Smooth muscle cell (in vitro differentiated cells): ENCODE data around the gene TSEN2. TPM values are rescaled to one million over a fixed set of nuclear protein-coding genes. Genes with fewer than 3 reads are reported as not detected.
"Not testable (repeated sequence)": the region's sequence is repeated elsewhere in the genome, so short reads cannot be mapped to it uniquely, and the experiment has no call there.

ENCODE experiments used
- DNase-seq: peaks from one replicate; lab custom pipeline; 2025; ENCODE audit not compliant: unreplicated experiment; lab: John Stamatoyannopoulos, UW
- H2AFZ ChIP-seq: fragments of 200-600 bp; sonication (generic); 2 replicates; pipeline ENCODE4 v1.6.0; 2016; ENCODE audit warnings: antibody characterized with exemption, low read depth, mild to moderate bottlenecking
- H3F3A ChIP-seq: fragments of 200-600 bp; sonication (generic); 2 replicates; pipeline ENCODE4 v1.6.0; 2017; ENCODE audit warnings: antibody characterized with exemption, low read depth
- H3K27ac ChIP-seq: fragments of 200-600 bp; sonication (generic); 2 replicates; pipeline ENCODE4 v1.5.1; 2016; ENCODE audit warnings: low read depth, mild to moderate bottlenecking
- H3K27me3 ChIP-seq: fragments of 200-600 bp; sonication (generic); 2 replicates; pipeline ENCODE4 v1.6.1; 2016; ENCODE audit warnings: low read depth, mild to moderate bottlenecking
- H3K36me3 ChIP-seq: fragments of 200-600 bp; sonication (generic); 2 replicates; pipeline ENCODE4 v1.5.1; 2016; ENCODE audit warnings: low read depth
- H3K4me1 ChIP-seq: fragments of 200-600 bp; sonication (generic); 2 replicates; pipeline ENCODE4 v1.5.1; 2016; ENCODE audit warnings: low read depth
- H3K4me2 ChIP-seq: fragments of 200-600 bp; sonication (generic); 2 replicates; pipeline ENCODE4 v1.6.0; 2016; ENCODE audit warnings: mild to moderate bottlenecking
- H3K4me3 ChIP-seq: fragments of 200-600 bp; sonication (generic); 2 replicates; pipeline ENCODE4 v1.5.1; 2016; ENCODE audit warnings: mild to moderate bottlenecking
- H3K79me2 ChIP-seq: fragments of 200-600 bp; sonication (generic); 2 replicates; pipeline ENCODE4 v1.6.0; 2016; ENCODE audit warnings: low read depth, mild to moderate bottlenecking
- H3K9ac ChIP-seq: fragments of 200-600 bp; sonication (generic); 2 replicates; pipeline ENCODE4 v1.6.0; 2016; ENCODE audit warnings: low read depth
- H3K9me3 ChIP-seq: fragments of 200-600 bp; sonication (generic); replicated peaks from 2 replicates; pipeline ENCODE4 v1.5.1; 2016; ENCODE audit warnings: low read depth
- H4K20me1 ChIP-seq: fragments of 200-600 bp; sonication (generic); 2 replicates; pipeline ENCODE4 v1.6.0; 2016; ENCODE audit warnings: low read depth
- WGBS: methylation state at CpG from one replicate; pipeline ENCODE4 v1.1.7; 2016; ENCODE audit warnings: low lambda C conversion rate; 5-methylcytosine and 5-hydroxymethylcytosine counted together
- polyA plus RNA-seq: library from polyadenylated mRNA; unstranded; fragments of >200 nt; fragmentation: Nextera tagmentation; extraction: Ambion mirVana; gene quantifications from 2 replicates; pipeline ENCODE4 v1.2.1, GENCODE V29; 2016
- total RNA-seq: library from RNA; depleted of rRNA; stranded (reverse); fragments of >200 nt; gene quantifications from 2 replicates; pipeline ENCODE4 v1.2.3, GENCODE V29; 2014
- TF ChIP-seq, protein P1 (sequence below): fragments of 200-600 bp; sonication (generic); IDR thresholded peaks from 2 replicates; pipeline ENCODE4 v1.5.1; 2017; ENCODE audit warnings: borderline replicate concordance, mild to moderate bottlenecking, antibody characterized with exemption; ENCODE audit not compliant: insufficient read depth, poor library complexity, severe bottlenecking

The TSEN2 gene
- total and polyA plus RNA-seq, 2 experiments from 2014 or later: 3.6 to 3.9 TPM

- Histone ChIP-seq H3K9ac (no peak overlapping the region), H3K4me2 (no peak overlapping the region), H3F3A (no peaks in the 10 kb centered on the region), H3K27me3 (no peaks in the 10 kb centered on the region), H2AFZ (no peak overlapping the region), H3K4me3 (no peak overlapping the region), H3K79me2 (no peaks in the 10 kb centered on the region), H4K20me1 (no peaks in the 10 kb centered on the region), H3K4me1 (peaks cover 9% of the 10 kb centered on the region), H3K27ac (no peak overlapping the region), H3K36me3 (no peaks in the 10 kb centered on the region), H3K9me3 (no peaks in the 10 kb centered on the region)
- 92% methylated on average over 2 of the region's 2 CpGs for WGBS
- no peak for DNase-seq
- TF ChIP-seq, protein P1, sequence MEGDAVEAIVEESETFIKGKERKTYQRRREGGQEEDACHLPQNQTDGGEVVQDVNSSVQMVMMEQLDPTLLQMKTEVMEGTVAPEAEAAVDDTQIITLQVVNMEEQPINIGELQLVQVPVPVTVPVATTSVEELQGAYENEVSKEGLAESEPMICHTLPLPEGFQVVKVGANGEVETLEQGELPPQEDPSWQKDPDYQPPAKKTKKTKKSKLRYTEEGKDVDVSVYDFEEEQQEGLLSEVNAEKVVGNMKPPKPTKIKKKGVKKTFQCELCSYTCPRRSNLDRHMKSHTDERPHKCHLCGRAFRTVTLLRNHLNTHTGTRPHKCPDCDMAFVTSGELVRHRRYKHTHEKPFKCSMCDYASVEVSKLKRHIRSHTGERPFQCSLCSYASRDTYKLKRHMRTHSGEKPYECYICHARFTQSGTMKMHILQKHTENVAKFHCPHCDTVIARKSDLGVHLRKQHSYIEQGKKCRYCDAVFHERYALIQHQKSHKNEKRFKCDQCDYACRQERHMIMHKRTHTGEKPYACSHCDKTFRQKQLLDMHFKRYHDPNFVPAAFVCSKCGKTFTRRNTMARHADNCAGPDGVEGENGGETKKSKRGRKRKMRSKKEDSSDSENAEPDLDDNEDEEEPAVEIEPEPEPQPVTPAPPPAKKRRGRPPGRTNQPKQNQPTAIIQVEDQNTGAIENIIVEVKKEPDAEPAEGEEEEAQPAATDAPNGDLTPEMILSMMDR: no peak
These were observed 29.5 kb upstream of the TSEN2 start for GRCh38 chr3:12454816-12455121.

- Histone ChIP-seq H3F3A (no peaks in the 10 kb centered on the region), H3K36me3 (no peaks in the 10 kb centered on the region), H3K4me3 (no peak overlapping the region), H3K4me2 (no peak overlapping the region), H3K79me2 (no peaks in the 10 kb centered on the region), H3K9me3 (no peaks in the 10 kb centered on the region), H2AFZ (no peak overlapping the region), H4K20me1 (no peaks in the 10 kb centered on the region), H3K4me1 (peaks cover 9% of the 10 kb centered on the region), H3K27me3 (no peaks in the 10 kb centered on the region), H3K9ac (no peak overlapping the region), H3K27ac (no peak overlapping the region)
- TF ChIP-seq, protein P1: no peak
- DNase-seq: no peak
- 92% methylated on average over 7 of the region's 7 CpGs for WGBS
These were observed 28.5 kb upstream of the TSEN2 start for GRCh38 chr3:12455740-12456139.

DNA sequence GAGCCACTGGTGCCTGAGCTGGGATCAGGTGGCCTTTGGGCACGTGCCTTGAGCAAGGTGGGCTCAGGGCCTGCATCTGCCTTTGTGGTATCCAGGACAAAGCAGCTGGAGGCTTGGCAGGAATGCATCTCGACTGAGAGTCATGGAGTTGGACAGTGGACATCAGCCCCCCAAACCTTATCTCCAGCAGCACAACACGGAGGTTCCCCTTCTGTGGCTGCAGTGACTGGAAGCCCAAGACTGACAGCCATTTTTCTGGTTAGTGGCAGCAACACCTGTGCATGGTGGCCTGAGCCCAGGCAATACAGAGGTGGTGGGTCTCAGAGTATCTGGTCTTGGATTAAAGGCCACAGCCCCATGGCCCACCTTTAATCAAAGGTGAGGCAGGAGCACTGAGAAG, 27.8 kb upstream of the TSEN2 start:
- Histone ChIP-seq H3K9ac (no peak overlapping the region), H3K4me2 (no peak overlapping the region), H3K4me3 (no peak overlapping the region), H3K27ac (no peak overlapping the region), H3K36me3 (no peaks in the 10 kb centered on the region), H3F3A (no peaks in the 10 kb centered on the region), H3K4me1 (peaks cover 9% of the 10 kb centered on the region), H4K20me1 (no peaks in the 10 kb centered on the region), H3K79me2 (no peaks in the 10 kb centered on the region), H2AFZ (no peak overlapping the region), H3K9me3 (no peaks in the 10 kb centered on the region), H3K27me3 (no peaks in the 10 kb centered on the region)
- TF ChIP-seq, protein P1: no peak
- WGBS: 87% methylated on average over 3 of the region's 3 CpGs
- no peak for DNase-seq

DNA sequence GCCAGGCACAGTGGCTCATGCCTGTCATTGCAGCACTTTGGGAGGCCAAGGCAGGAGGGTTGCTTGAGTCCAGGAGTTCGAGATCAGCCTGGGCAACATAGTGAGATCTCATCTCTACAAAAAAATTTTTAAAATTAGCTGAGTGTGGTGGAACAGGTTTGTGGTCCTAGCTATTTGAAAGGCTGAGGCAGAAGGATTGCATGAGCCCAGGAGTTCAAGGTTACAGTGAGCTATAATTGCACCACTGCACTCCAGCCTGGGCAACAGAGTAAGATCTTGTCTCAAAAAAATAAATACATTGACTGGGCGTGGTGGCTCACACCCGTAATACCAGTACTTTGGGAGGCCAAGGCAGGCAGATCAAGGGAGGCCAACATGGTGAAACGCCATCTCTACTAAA, 26.9 kb upstream of the TSEN2 start:
- not testable (repeated sequence) for H3K4me2 ChIP-seq, H3K4me3 ChIP-seq, H2AFZ ChIP-seq, H3K27ac ChIP-seq, H3K36me3 ChIP-seq, H3K4me1 ChIP-seq, H3K9me3 ChIP-seq, H4K20me1 ChIP-seq, H3F3A ChIP-seq, H3K27me3 ChIP-seq, DNase-seq, H3K79me2 ChIP-seq, H3K9ac ChIP-seq
- WGBS: 95% methylated on average over 4 of the region's 4 CpGs
